ENCODE measurements around the gene TIMM9.
"Not testable (repeated sequence)": the region's sequence is repeated elsewhere in the genome, so short reads cannot be mapped to it uniquely, and the experiment has no call there.

TIMM9 gene

GRCh38 chr14:58427281-58428117 is at the start of gene TIMM9, which contains the start of gene KIAA0586:
Gene TIMM9 (minus strand): TSS chr14:58427531. CDS start chr14:58411945, 15,586 bp downstream.
Gene KIAA0586 (plus strand): TSS chr14:58427719. CDS start chr14:58428265, 546 bp downstream.
- FAIRE-seq, result peak; percentile 46

GRCh38 chr14:58476320-58476719 is 49.0 kb upstream of the TIMM9 start:
- no peak for FAIRE-seq
- no peak for DNase-seq (ENCODE audit: low spot score)

More at GRCh38 chr14:58427281-58428117, at the start of gene TIMM9, which contains the start of gene KIAA0586:
- peak; percentile 89 for DNase-seq (ENCODE audit: low spot score)

- DNase-seq (ENCODE audit: low spot score), result no peak
- FAIRE-seq, result no peak
Observed at GRCh38 chr14:58469309-58469708, 42.0 kb upstream of the TIMM9 start.

GRCh38 chr14:58467575-58467974 is 40.2 kb upstream of the TIMM9 start:
- FAIRE-seq, result no peak

GRCh38 chr14:58466459-58466858 is 39.1 kb upstream of the TIMM9 start:
- FAIRE-seq, result no peak

More at GRCh38 chr14:58467575-58467974, 40.2 kb upstream of the TIMM9 start:
- no peak for DNase-seq (ENCODE audit: low spot score)

GRCh38 chr14:58465421-58465820 is 38.1 kb upstream of the TIMM9 start:
- no peak for DNase-seq (ENCODE audit: low spot score)
- no peak for FAIRE-seq

More at GRCh38 chr14:58466459-58466858, 39.1 kb upstream of the TIMM9 start:
- no peak for DNase-seq (ENCODE audit: low spot score)

GRCh38 chr14:58464652-58465051 is 37.3 kb upstream of the TIMM9 start:
- DNase-seq (ENCODE audit: low spot score) (no peak), FAIRE-seq (no peak)

- no peak for DNase-seq (ENCODE audit: low spot score)
- FAIRE-seq, result no peak
Observed at GRCh38 chr14:58463147-58463546, 35.8 kb upstream of the TIMM9 start.

- DNase-seq (ENCODE audit: low spot score), result no peak
- no peak for FAIRE-seq
Observed at GRCh38 chr14:58460772-58461171, 33.4 kb upstream of the TIMM9 start.

- no peak for DNase-seq (ENCODE audit: low spot score)
- FAIRE-seq, result no peak
Observed at GRCh38 chr14:58455593-58456265, 28.4 kb upstream of the TIMM9 start.

- FAIRE-seq, result no peak
Observed at GRCh38 chr14:58444627-58445026, 17.3 kb upstream of the TIMM9 start.

GRCh38 chr14:58439476-58439875 is 12.1 kb upstream of the TIMM9 start:
- no peak for DNase-seq (ENCODE audit: low spot score)
- no peak for FAIRE-seq

More at GRCh38 chr14:58444627-58445026, 17.3 kb upstream of the TIMM9 start:
- DNase-seq (ENCODE audit: low spot score), result no peak

- FAIRE-seq (peak; percentile 62), DNase-seq (ENCODE audit: low spot score) (peak; percentile 46)
Observed at GRCh38 chr14:58430156-58430555, 2.8 kb upstream of the TIMM9 start.

- FAIRE-seq, result no peak
- DNase-seq (ENCODE audit: low spot score), result no peak
Observed at GRCh38 chr14:58428118-58428683, 870 bp upstream of the TIMM9 start.

GRCh38 chr14:58426670-58427280 is 556 bp downstream of the TIMM9 start:
- no peak for FAIRE-seq

GRCh38 chr14:58416934-58417333 is 10.4 kb downstream of the TIMM9 start:
- DNase-seq (ENCODE audit: low spot score); FAIRE-seq: not testable (repeated sequence)

More at GRCh38 chr14:58426670-58427280, 556 bp downstream of the TIMM9 start:
- peak; percentile 25 for DNase-seq (ENCODE audit: low spot score)

GRCh38 chr14:58415636-58416547 is 11.4 kb downstream of the TIMM9 start:
- DNase-seq (ENCODE audit: low spot score) (no peak), FAIRE-seq (no peak)

- FAIRE-seq, result no peak
- no peak for DNase-seq (ENCODE audit: low spot score)
Observed at GRCh38 chr14:58414845-58415244, 12.5 kb downstream of the TIMM9 start.

GRCh38 chr14:58408681-58409215 is 18.6 kb downstream of the TIMM9 start:
- no peak for DNase-seq (ENCODE audit: low spot score)
- FAIRE-seq, result no peak

GRCh38 chr14:58401587-58401986 is 25.7 kb downstream of the TIMM9 start:
- FAIRE-seq (no peak), DNase-seq (ENCODE audit: low spot score) (no peak)
